Testis (tissue), 5 donors: ENCODE measurements around the gene SRGAP2. TPM values are rescaled to one million over a fixed set of nuclear protein-coding genes. Genes with fewer than 3 reads are reported as not detected.
"Not testable (repeated sequence)": the region's sequence is repeated elsewhere in the genome, so short reads cannot be mapped to it uniquely, and the experiment has no call there.

Experiments
- DNase-seq: peaks from one replicate; pipeline ENCODE4 v3.0.0-alpha.2; 2019
- H3K27ac ChIP-seq, 2 donors: fragments of 200-600 bp; sonication (generic); one replicate each; pipeline ENCODE4 v1.5.1; 2019
- H3K27me3 ChIP-seq: fragments of 200-600 bp; sonication (generic); one replicate; pipeline ENCODE4 v1.5.1; 2019
- H3K36me3 ChIP-seq: fragments of 200-600 bp; sonication (generic); one replicate; pipeline ENCODE4 v1.5.1; 2017; ENCODE audit warnings: low read depth; ENCODE audit errors: missing control alignments
- H3K4me1 ChIP-seq: fragments of 200-600 bp; sonication (generic); one replicate; pipeline ENCODE4 v1.5.1; 2019
- H3K4me3 ChIP-seq, 2 donors: fragments of 200-600 bp; sonication (generic); one replicate each; pipeline ENCODE4 v1.5.1; 2017 to 2019
- H3K9me3 ChIP-seq: fragments of 200-600 bp; sonication (generic); one replicate; pipeline ENCODE4 v1.5.1; 2017
- WGBS, 2 donors: methylation state at CpG; one replicate each; pipeline ENCODE4 v1.1.5; 2018; 5-methylcytosine and 5-hydroxymethylcytosine counted together
- intact Hi-C: fragments of 100-400 bp; cut with DNase I; formaldehyde crosslinking; loops from one replicate; pipeline ENCODE4 v1.15.1; 2023; ENCODE audit warnings: low total_unique reads
- long read RNA-seq, 2 donors: transcript quantifications; one replicate each; lab custom pipeline, GENCODE V29; 2026
- polyA plus RNA-seq: library from polyadenylated mRNA; stranded (reverse); fragments of 350-450 nt; fragmentation: Illumina TruSeq; extraction: RNeasy Lipid Tissue Mini Kit (QIAGEN cat#74804); gene quantifications from one replicate; pipeline ENCODE4 v1.2.3, GENCODE V29; 2014; ENCODE audit warnings: low read depth, low replicate concordance; ENCODE audit not compliant: insufficient read depth
- total RNA-seq, 2 donors: library from RNA; depleted of rRNA; stranded (reverse); fragments of >200 nt; gene quantifications; one replicate each; pipeline ENCODE4 v1.2.3, GENCODE V29; 2016

Gene SRGAP2
- total RNA-seq (10 to 100 TPM; 52.8 to 54.3 TPM), polyA plus RNA-seq (34.4 TPM)
- long read RNA-seq, donor 1, full-length matches to known transcripts: 8 of 8 reads
- long read RNA-seq, donor 1, partial matches to known transcripts: 0 of 8 reads
- long read RNA-seq, donor 1, other reads (novel, unspliced or antisense): 0 of 8 reads
- long read RNA-seq, donor 2, partial matches to known transcripts: 0 of 1 reads
- long read RNA-seq, donor 2, other reads (novel, unspliced or antisense): 0 of 1 reads

GRCh38 chr1:206203364-206204158 lies at the start of gene SRGAP2:
SRGAP2 (plus strand) TSS chr1:206203541; CDS start chr1:206205971, 2,430 bp downstream.
- peak; percentile 56 for DNase-seq
- H3K4me1 ChIP-seq, H3K9me3 ChIP-seq, H3K27me3 ChIP-seq, H3K36me3 ChIP-seq, intact Hi-C loops: not testable (repeated sequence)
- 0% methylated on average over 20 of the region's 63 CpGs; no CpG with 5 or more reads in 1 of the 2 donors for WGBS, 2 donors
- Histone ChIP-seq H3K27ac (peak within 1 kb of the TSS; percentile 82 to 83), H3K4me3 (peak within 1 kb of the TSS; percentile 55 to 61)

- intact Hi-C loops, H3K4me1 ChIP-seq, H3K4me3 ChIP-seq, H3K27me3 ChIP-seq, H3K9me3 ChIP-seq, H3K27ac ChIP-seq, DNase-seq, H3K36me3 ChIP-seq: not testable (repeated sequence)
- 36 to 38% methylated on average over 4 to 5 of the region's 10 CpGs for WGBS, 2 donors
Observed at GRCh38 chr1:206167350-206168029, 35.9 kb upstream of the SRGAP2 start.

- 75 to 83% methylated on average over 1 to 3 of the region's 3 CpGs for WGBS, 2 donors
- H3K4me1 ChIP-seq, H3K27ac ChIP-seq, DNase-seq, H3K4me3 ChIP-seq, H3K36me3 ChIP-seq, H3K27me3 ChIP-seq, intact Hi-C loops, H3K9me3 ChIP-seq: not testable (repeated sequence)
Observed at GRCh38 chr1:206169794-206170193, 33.5 kb upstream of the SRGAP2 start.

- H3K27ac ChIP-seq, H3K4me1 ChIP-seq, H3K27me3 ChIP-seq, H3K9me3 ChIP-seq, H3K36me3 ChIP-seq, DNase-seq, intact Hi-C loops, H3K4me3 ChIP-seq: not testable (repeated sequence)
- 100% methylated on average over 1 of the region's 2 CpGs; no CpG with 5 or more reads in 1 of the 2 donors for WGBS, 2 donors
Observed at GRCh38 chr1:206173110-206173719, 30.1 kb upstream of the SRGAP2 start.

- H3K4me3 ChIP-seq, H3K27ac ChIP-seq, H3K9me3 ChIP-seq, intact Hi-C loops, H3K36me3 ChIP-seq, H3K27me3 ChIP-seq, H3K4me1 ChIP-seq: not testable (repeated sequence)
- 79 to 80% methylated on average over 6 to 7 of the region's 7 CpGs for WGBS, 2 donors
- peak; percentile 16 for DNase-seq
Observed at GRCh38 chr1:206174182-206174868, 29.0 kb upstream of the SRGAP2 start.

- H3K36me3 ChIP-seq, H3K4me1 ChIP-seq, H3K27ac ChIP-seq, intact Hi-C loops, H3K4me3 ChIP-seq, H3K27me3 ChIP-seq, H3K9me3 ChIP-seq, DNase-seq: not testable (repeated sequence)
- 70 to 100% methylated on average over 1 of the region's 4 CpGs for WGBS, 2 donors
Observed at GRCh38 chr1:206175459-206176113, 27.8 kb upstream of the SRGAP2 start.

- H3K9me3 ChIP-seq, H3K27ac ChIP-seq, H3K27me3 ChIP-seq, DNase-seq, intact Hi-C loops, H3K36me3 ChIP-seq, H3K4me1 ChIP-seq, H3K4me3 ChIP-seq: not testable (repeated sequence)
- WGBS, 2 donors: no CpG with 5 or more reads among the region's 2 CpGs
Observed at GRCh38 chr1:206176114-206176502, 27.2 kb upstream of the SRGAP2 start.

GRCh38 chr1:206178061-206178989 lies 25.0 kb upstream of the SRGAP2 start:
- 79 to 83% methylated on average over 9 of the region's 9 CpGs for WGBS, 2 donors
- intact Hi-C loops, DNase-seq, H3K27ac ChIP-seq, H3K9me3 ChIP-seq, H3K4me3 ChIP-seq, H3K27me3 ChIP-seq, H3K4me1 ChIP-seq, H3K36me3 ChIP-seq: not testable (repeated sequence)

GRCh38 chr1:206179666-206180065 lies 23.7 kb upstream of the SRGAP2 start:
- intact Hi-C loops, H3K27ac ChIP-seq, H3K36me3 ChIP-seq, DNase-seq, H3K9me3 ChIP-seq, H3K27me3 ChIP-seq, H3K4me3 ChIP-seq, H3K4me1 ChIP-seq: not testable (repeated sequence)
